Liver (tissue), 9 donors: ENCODE results near the gene AP3B1. TPM values are rescaled to one million over a fixed set of nuclear protein-coding genes. Genes with fewer than 3 reads are reported as not detected.

Experiments used
- DNase-seq: peaks from one replicate; pipeline ENCODE4 v3.0.0-alpha.2; 2017; ENCODE audit warnings: low spot score
- H3K27ac ChIP-seq, 2 donors: one replicate each; pipeline ENCODE4 v1.7.0; 2013; ENCODE audit warnings: inconsistent platforms in 2 of 2, low read length in 2 of 2, control low read depth in 1 of 2, low read depth in 1 of 2, mild to moderate bottlenecking in 1 of 2
- H3K27me3 ChIP-seq, 4 donors: one replicate each; pipeline versions ENCODE4 v1.6.1 to v1.7.0; 2013; ENCODE audit warnings: low read length in 3 of 4, inconsistent platforms in 1 of 4, mild to moderate bottlenecking in 1 of 4, moderate library complexity in 1 of 4; ENCODE audit not compliant: control insufficient read depth in 4 of 4, insufficient read depth in 4 of 4
- H3K36me3 ChIP-seq, 4 donors: one replicate each; pipeline versions ENCODE4 v1.6.1 to v1.7.0; 2013; ENCODE audit warnings: low read length in 3 of 4, mild to moderate bottlenecking in 3 of 4, low read depth in 1 of 4, moderate library complexity in 1 of 4; ENCODE audit not compliant: control insufficient read depth in 4 of 4, insufficient read depth in 3 of 4
- H3K4me1 ChIP-seq, 4 donors: one replicate each; pipeline versions ENCODE4 v1.6.1 to v1.7.0; 2013; ENCODE audit warnings: low read length in 3 of 4, mild to moderate bottlenecking in 3 of 4, moderate library complexity in 1 of 4; ENCODE audit not compliant: control insufficient read depth in 4 of 4, insufficient read depth in 4 of 4
- H3K4me3 ChIP-seq, 3 donors: one replicate each; pipeline versions ENCODE4 v1.6.1 to v1.7.0; 2013; ENCODE audit warnings: low read length in 3 of 3, control low read depth in 1 of 3, low read depth in 1 of 3, mild to moderate bottlenecking in 1 of 3
- H3K9ac ChIP-seq, 2 donors: one replicate each; pipeline ENCODE4 v1.7.0; 2013; ENCODE audit warnings: low read length in 2 of 2, mild to moderate bottlenecking in 2 of 2, moderate library complexity in 2 of 2, control low read depth in 1 of 2, low read depth in 1 of 2
- H3K9me3 ChIP-seq, 4 donors: one replicate each; pipeline versions ENCODE4 v1.6.1 to v1.7.0; 2013; ENCODE audit warnings: low read length in 3 of 4; ENCODE audit not compliant: control insufficient read depth in 4 of 4
- ATF3 ChIP-seq: IDR thresholded peaks from 2 replicates; pipeline ENCODE4 v1.6.1; 2016; ENCODE audit warnings: antibody characterized with exemption
- CTCF ChIP-seq: fragments of 150-350 bp; IDR thresholded peaks from 2 replicates; pipeline ENCODE4 v1.5.1; 2017; ENCODE audit warnings: improper control_type of control experiment, low read depth, low read length; ENCODE audit not compliant: missing input control
- FOXA1 ChIP-seq: IDR thresholded peaks from 2 replicates; pipeline ENCODE4 v1.6.1; 2016; ENCODE audit warnings: antibody characterized with exemption
- FOXA2 ChIP-seq: IDR thresholded peaks from 2 replicates; pipeline ENCODE4 v1.6.1; 2016; ENCODE audit warnings: antibody characterized with exemption
- GABPA ChIP-seq, 2 donors: IDR thresholded peaks in 1 of 2; conservative IDR thresholded peaks in 1 of 2; 2 replicates each; pipeline ENCODE4 v1.6.1; 2016; ENCODE audit warnings: antibody characterized with exemption in 2 of 2, mild to moderate bottlenecking in 1 of 2, moderate library complexity in 1 of 2
- HNF4A ChIP-seq, 2 donors: conservative IDR thresholded peaks; 2 replicates each; pipeline ENCODE4 v1.6.1; 2016; ENCODE audit warnings: antibody characterized with exemption in 2 of 2, mild to moderate bottlenecking in 2 of 2
- HNF4G ChIP-seq: IDR thresholded peaks from 2 replicates; pipeline ENCODE4 v1.6.1; 2016; ENCODE audit warnings: antibody characterized with exemption
- JUND ChIP-seq, 2 donors: IDR thresholded peaks; 2 replicates each; pipeline ENCODE4 v1.6.1; 2016; ENCODE audit warnings: antibody characterized with exemption in 2 of 2
- MAX ChIP-seq: IDR thresholded peaks from 2 replicates; pipeline ENCODE4 v1.6.1; 2016; ENCODE audit warnings: antibody characterized with exemption
- NR2F2 ChIP-seq: IDR thresholded peaks from 2 replicates; pipeline ENCODE4 v1.6.1; 2016; ENCODE audit warnings: antibody characterized with exemption
- RAD21 ChIP-seq, 2 donors: IDR thresholded peaks; 2 replicates each; pipeline ENCODE4 v1.6.1; 2016; ENCODE audit warnings: antibody characterized with exemption in 2 of 2, mild to moderate bottlenecking in 2 of 2
- REST ChIP-seq: IDR thresholded peaks from 2 replicates; pipeline ENCODE4 v1.6.1; 2016; ENCODE audit warnings: antibody characterized with exemption, mild to moderate bottlenecking
- RXRA ChIP-seq, 2 donors: IDR thresholded peaks; 2 replicates each; pipeline ENCODE4 v1.6.1; 2017 to 2018; ENCODE audit warnings: antibody characterized with exemption in 2 of 2, mild to moderate bottlenecking in 1 of 2
- SP1 ChIP-seq: IDR thresholded peaks from 2 replicates; pipeline ENCODE4 v1.6.1; 2018; ENCODE audit warnings: antibody characterized with exemption, mild to moderate bottlenecking
- TAF1 ChIP-seq: conservative IDR thresholded peaks from 2 replicates; pipeline ENCODE4 v1.6.1; 2016; ENCODE audit warnings: antibody characterized with exemption, mild to moderate bottlenecking
- YY1 ChIP-seq: IDR thresholded peaks from 2 replicates; pipeline ENCODE4 v1.6.1; 2016; ENCODE audit warnings: antibody characterized with exemption, mild to moderate bottlenecking
- ZBTB33 ChIP-seq: IDR thresholded peaks from 2 replicates; pipeline ENCODE4 v1.6.1; 2016; ENCODE audit warnings: antibody characterized with exemption
- WGBS: extraction: QIAGEN DNeasy Blood & Tissue Kit; methylation state at CpG from one replicate; pipeline ENCODE4 v1.1.7; 2013; 5-methylcytosine and 5-hydroxymethylcytosine counted together
- polyA plus RNA-seq, 2 donors: library from polyadenylated mRNA; stranded (reverse) in 1 of 2; unstranded in 1 of 2; fragments of 200-250 nt in 1 of 2; fragments of >200 nt in 1 of 2; fragmentation: Nextera tagmentation in 1 of 2; extraction: Ambion mirVana in 1 of 2; gene quantifications; one replicate each; pipeline versions ENCODE4 v1.2.1 to v1.2.3, GENCODE V29; 2013 to 2015
- total RNA-seq, 2 donors: library from RNA; depleted of rRNA; stranded (reverse); fragments of >200 nt; gene quantifications; one replicate each; pipeline ENCODE4 v1.2.3, GENCODE V29; 2014
- donor health status: healthy.
- donor health status: healthy.
- donor health status: healthy.
- donor health status: healthy.
- donor health status: healthy.

The AP3B1 gene
- total and polyA plus RNA-seq, 4 donors, result 8.2 to 23.1 (median 14.4) TPM

- DNase-seq, result no peak
- Histone ChIP-seq H3K27me3 (peaks cover 0 to 7% (median 4%) of the 10 kb centered on the region in 4 donors), H3K4me1 (peaks cover 0 to 9% (median 0%) of the 10 kb centered on the region in 4 donors), H3K9me3 (peaks cover 0 to 3% (median 0%) of the 10 kb centered on the region in 4 donors), H3K27ac (no peak overlapping the region), H3K36me3 (no peaks in the 10 kb centered on the region), H3K9ac (no peak overlapping the region), H3K4me3 (no peak overlapping the region)
- 21% methylated on average over 20 of the region's 20 CpGs for WGBS
- TF ChIP-seq ATF3, result no peak
- TF ChIP-seq TAF1, result no peak
- no peak for TF ChIP-seq GABPA (IDR thresholded peaks at IDR 0.05 in 1 of 2, conservative IDR thresholded peaks at IDR 0.05 in 1 of 2)
- TF ChIP-seq RXRA (IDR thresholded peaks at IDR 0.05), result no peak
- TF ChIP-seq ZBTB33, result no peak
- no peak for TF ChIP-seq CTCF
- no peak for TF ChIP-seq SP1
- TF ChIP-seq YY1, result no peak
- no peak for TF ChIP-seq HNF4G
- no peak for TF ChIP-seq MAX
- TF ChIP-seq FOXA2, result no peak
- no peak for TF ChIP-seq FOXA1
- no peak for TF ChIP-seq REST
- TF ChIP-seq NR2F2, result no peak
Measured at GRCh38 chr5:77957516-77957915, 337.0 kb downstream of the AP3B1 start.

GRCh38 chr5:77957081-77957480, 337.4 kb downstream of the AP3B1 start:
- Histone ChIP-seq H3K36me3 (no peaks in the 10 kb centered on the region), H3K4me1 (peaks cover 0 to 9% (median 0%) of the 10 kb centered on the region in 4 donors), H3K9ac (no peak overlapping the region), H3K9me3 (peaks cover 0 to 3% (median 0%) of the 10 kb centered on the region in 4 donors), H3K27me3 (peaks cover 0 to 7% (median 4%) of the 10 kb centered on the region in 4 donors), H3K27ac (no peak overlapping the region), H3K4me3 (no peak overlapping the region)
- TF ChIP-seq ZBTB33 (no peak), RXRA (IDR thresholded peaks at IDR 0.05) (no peak), HNF4A (conservative IDR thresholded peaks at IDR 0.05) (no peak), SP1 (no peak), NR2F2 (no peak), ATF3 (no peak), FOXA1 (no peak), MAX (no peak), CTCF (no peak), YY1 (no peak), HNF4G (no peak), TAF1 (no peak), JUND (IDR thresholded peaks at IDR 0.05) (no peak), FOXA2 (no peak), GABPA (IDR thresholded peaks at IDR 0.05 in 1 of 2, conservative IDR thresholded peaks at IDR 0.05 in 1 of 2) (no peak), RAD21 (IDR thresholded peaks at IDR 0.05) (no peak)
- WGBS, result 63% methylated on average over 13 of the region's 13 CpGs
- no peak for DNase-seq
